Superior temporal gyrus (tissue), 1 donor: ENCODE measurements around the gene PSG5.
A peak's percentile ranks its signal among the peaks of the same experiment; 100 is the strongest.
"Not testable (repeated sequence)": the region's sequence is repeated elsewhere in the genome, so short reads cannot be mapped to it uniquely, and the experiment has no call there.

Experiments
- DNase-seq: peaks from one replicate; pipeline ENCODE4 v3.0.0-alpha.2; 2016; ENCODE audit errors: extremely low spot score

Gene PSG5

DNA sequence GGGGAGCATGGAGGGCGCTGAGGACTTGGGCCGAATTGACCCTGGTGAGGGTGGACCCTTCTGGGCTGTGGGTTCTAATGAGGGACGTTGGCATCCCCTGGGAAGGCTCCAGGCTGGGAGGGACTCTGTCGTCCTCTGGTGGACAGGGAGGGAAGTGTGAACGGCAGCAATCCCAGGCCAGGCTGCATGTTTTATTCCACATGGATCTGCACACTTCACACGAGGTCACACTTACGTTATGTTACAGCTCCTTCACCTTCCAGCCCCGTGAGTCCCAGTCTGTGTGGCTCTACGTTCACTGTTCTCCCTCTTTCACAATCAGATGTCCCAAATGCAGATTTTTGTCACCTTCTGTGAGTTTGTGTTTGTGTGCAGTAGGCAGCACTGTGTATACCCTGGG lies 1.8 kb upstream of the PSG5 start:
- not testable (repeated sequence) for DNase-seq

DNA sequence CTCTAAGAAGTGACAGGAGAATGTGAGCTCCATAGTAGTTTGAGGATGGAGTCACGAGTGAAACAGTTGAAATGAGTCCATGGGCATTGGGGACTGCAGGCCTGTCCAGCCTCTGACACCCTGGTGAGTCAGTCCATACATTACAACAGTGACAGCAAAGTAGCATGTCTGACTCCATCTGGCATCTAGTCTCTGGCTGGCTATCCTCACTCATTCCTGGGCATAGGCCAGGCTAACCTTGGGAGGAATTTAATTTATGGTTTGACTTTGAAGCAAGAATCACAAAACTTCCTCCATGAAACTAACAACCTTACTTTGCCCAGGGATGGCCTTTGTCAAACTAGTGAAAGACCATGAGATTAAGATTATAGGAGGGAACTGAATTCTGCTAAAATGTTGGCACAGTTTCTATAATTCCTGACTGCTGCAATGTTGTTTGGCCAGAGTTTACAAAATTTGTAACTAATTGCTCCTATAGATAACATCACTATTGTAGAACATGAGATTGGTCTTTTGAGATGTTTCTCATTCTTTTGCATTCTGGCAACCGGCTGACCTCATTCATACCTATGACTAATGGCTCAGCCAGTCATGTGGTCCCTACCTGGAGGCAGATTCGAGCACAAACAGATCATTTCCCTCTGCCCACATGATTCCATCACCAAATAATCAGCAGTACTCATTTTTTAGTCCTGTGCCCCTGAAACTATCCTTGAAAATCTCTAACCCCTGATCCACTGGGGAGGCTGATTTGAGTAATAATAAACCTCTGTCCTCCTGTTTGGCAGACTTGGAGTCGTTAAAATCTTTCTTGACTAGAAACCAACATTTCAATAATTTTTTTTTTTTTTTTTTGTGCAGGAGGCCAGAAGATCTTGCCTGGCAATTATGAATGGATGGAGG lies 4.2 kb downstream of the PSG5 start:
- not testable (repeated sequence) for DNase-seq

DNA sequence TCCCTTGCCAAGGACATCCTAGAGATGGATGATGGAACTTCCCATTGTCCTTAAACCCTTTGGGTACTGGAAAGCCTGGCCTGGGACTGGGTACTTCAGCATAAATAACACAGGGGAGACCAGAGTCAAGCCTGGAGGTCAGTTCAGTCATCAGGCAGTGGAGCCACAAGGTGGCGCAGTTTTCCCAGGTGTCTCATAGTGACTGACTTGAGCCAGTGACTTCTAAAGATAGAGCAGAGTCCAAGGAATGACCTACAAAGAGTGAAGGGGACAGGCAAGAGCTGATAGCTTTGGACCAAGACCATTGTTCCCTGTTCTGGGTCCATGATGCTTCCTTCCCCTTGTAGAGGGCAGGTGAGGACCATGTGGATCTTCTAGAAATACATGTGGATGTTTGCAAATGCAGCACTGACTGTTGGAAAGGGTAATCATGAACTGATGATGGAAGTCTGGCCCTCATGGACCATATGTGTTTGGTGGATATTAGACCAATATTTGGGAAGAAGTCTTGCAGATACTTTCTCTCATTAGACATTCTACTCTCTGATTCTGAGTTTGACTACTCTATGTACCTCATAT lies 6.7 kb downstream of the PSG5 start:
- not testable (repeated sequence) for DNase-seq

DNA sequence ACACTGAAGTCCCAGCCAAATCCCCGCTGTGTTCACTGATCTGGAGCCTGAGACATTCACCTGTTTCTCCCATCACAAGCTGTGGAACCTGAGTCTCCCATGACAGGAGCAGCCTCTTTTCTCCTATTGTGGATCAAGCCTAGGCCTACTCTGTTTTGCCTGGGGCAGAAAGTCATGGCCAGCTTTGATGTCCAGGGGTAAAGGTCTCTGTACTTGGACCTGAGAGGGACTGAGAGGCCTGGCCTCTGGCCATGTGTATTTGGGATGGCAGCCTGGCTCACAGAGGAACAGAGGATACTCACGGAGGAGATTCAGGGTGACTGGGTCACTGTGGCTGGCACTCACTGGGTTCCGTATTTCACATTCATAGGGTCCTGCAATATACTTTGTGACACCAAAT lies 7.8 kb downstream of the PSG5 start:
- not testable (repeated sequence) for DNase-seq

DNA sequence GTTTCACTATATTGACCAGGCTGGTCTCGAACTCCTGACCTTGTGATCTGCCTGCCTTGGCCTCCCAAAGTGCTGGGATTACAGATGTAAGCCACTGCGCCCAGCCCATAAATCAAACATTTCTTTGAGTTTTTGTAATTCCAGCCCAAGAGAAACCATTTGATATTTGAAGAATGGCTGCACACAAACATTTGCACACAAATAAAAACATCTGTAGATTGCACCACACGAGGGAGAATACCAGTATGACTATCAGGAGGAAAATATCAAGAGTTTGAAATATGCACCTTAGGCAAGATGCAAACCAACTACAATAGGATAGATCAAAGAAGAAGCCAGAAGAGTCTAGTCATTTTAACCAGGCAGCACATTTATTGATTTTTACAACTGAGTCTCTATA lies 20.4 kb downstream of the PSG5 start:
- not testable (repeated sequence) for DNase-seq

DNA sequence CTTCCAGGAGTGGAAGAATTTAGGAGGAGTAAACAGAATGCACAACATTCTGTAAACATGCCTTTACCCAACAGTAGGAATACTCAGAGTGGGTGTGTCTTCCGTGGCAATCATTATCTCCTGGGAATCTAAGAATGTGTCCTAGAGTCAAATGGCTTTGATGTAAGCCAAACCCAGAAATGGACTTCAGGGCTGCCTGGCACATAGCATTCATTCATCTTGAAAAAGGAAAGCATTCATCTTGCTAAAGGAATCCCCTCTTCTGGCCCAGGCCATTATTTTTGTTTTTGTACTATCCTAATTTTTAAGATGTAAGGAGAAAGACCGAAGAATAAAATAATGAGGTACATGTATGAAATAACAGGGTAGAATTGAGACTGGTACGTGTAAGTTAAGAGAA lies 23.2 kb downstream of the PSG5 start:
- DNase-seq = not testable (repeated sequence)

DNA sequence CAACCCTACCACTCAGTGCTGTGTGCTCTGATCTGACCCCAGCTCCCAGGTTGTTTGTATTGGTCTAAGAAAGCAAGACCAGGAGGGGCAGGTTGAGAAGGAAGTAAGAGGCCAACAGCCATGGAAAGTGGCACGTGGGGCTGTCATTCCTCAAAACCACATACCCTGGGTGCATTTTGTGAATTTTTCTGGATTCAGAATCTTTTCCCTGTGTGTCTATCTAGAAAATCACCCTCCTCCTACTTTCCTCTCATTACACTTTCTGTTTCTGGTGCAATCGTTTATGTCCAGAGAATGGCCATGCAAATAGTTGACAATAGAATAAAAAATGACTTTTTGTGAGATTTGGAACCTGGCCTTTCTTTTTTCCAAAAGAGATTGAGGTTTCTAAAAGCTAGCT lies 24.1 kb downstream of the PSG5 start:
- not testable (repeated sequence) for DNase-seq

DNA sequence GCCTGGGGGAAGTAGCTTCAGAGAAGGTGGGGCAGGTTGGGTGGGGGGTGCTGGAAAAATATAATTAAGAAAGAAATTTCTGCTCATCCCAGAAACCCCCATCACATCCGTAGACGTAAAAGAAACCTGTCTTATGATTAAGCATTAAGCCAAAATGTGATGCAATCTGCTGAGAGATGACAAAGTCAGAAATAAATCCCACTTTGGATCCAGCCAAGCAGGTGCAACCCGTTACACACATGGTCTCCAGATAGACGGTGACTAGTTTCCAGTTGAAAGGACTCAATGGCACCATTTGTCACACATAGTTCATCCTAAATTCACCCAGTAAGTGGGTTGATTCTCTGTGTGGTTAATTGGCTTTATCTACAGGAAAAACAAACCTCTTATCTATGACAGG lies 34.1 kb downstream of the PSG5 start:
- DNase-seq = no peak

DNA sequence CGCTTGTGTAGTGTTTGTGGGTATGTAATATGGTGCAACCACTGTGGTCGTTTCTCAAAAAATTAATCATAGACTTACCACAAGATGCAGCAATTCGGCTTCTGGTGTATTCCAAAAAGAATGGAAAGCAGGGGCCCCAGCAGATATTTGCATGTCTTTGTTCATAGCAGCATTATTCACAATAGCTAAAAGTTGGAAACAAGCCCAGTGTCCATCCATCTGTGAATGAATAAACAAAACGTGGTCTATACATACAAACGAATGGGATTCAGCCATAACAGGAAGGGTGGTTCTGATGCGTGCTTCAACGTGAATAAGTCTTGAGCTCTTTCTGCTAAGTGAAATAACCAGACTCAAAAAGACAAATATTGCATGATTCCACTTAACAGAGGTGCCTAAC lies 36.5 kb downstream of the PSG5 start:
- peak; percentile 12 for DNase-seq

DNA sequence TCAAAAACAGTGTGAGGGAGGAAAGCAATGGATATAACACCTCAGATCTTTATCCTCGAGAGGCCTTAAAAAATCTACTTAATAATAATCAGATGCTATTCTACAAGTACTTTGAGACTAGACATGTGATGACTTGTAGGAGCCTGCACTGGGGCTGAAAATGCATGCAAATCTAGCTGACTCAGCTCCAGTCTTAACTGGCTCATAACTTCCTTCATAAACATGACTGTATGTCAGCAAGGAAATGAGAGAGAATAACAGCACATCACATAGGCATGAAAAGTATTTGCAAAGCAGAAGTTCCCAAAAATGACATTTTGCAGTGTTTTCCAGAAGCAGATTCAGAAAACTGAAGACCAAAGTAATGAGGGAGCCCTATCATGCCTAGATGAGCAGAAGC lies 38.1 kb downstream of the PSG5 start:
- no peak for DNase-seq

DNA sequence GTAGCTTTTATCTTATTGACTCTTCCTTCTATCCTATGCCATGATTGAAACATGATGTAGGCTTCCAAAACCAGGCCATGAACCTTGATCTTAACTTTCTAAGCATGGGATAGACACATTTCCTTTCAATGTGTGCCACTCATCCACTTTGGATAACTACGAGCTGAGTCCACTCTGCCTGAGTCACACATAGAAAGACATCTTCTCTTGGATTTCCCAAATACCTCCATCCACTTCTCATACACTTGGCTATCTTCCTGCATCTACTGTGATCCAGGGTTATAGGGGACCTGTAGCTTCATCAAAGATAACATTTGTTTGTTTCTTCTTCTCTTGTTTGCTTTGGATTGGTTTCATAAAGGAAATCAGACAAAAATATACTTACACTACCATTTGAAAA lies 44.6 kb downstream of the PSG5 start:
- not testable (repeated sequence) for DNase-seq

DNA sequence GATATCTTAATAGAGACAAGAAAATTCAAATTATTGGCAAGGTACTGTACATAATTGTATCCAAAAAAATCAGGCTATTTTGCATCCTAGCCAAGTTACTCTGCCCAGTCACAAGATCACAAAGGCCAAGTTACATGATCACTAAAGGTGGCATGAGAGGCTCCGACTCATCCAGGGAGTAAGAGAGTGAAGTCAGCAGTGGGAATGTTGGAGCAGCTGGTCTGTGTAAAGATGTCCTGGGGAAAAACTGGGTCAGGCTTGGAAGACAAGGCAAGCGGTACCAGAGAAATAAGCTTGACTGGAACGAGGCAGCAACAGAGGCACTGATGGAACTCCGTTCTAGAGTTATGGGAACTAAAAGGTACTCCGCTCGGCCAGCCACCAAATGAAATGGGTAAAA lies 53.6 kb downstream of the PSG5 start:
- DNase-seq = no peak

DNA sequence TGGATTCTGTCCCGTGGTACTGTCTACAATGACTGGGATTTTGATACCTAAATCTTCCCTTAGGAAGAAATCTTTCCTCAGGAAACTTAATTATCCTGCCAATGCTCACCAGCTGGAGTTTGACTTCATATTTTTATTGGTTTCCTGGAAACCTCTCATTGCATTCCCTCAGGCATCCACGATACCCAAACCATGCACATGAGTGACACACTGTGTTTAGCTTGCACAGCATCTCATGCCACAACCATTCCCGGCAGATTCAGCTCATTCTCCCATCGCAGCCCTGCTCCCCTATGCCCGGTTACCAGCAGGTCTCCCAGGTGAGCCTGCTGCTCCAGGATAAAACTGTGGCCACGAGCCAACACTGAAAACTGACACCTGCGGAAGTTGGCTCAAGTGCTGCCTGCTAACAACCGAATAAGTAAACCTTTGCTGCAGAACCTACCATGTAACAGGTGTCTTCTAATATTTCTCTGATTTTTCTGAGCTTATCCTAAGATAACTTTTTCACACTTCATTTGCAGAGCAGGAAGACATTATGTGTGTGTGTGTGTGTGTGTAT lies 55.0 kb downstream of the PSG5 start:
- DNase-seq = not testable (repeated sequence)

DNA sequence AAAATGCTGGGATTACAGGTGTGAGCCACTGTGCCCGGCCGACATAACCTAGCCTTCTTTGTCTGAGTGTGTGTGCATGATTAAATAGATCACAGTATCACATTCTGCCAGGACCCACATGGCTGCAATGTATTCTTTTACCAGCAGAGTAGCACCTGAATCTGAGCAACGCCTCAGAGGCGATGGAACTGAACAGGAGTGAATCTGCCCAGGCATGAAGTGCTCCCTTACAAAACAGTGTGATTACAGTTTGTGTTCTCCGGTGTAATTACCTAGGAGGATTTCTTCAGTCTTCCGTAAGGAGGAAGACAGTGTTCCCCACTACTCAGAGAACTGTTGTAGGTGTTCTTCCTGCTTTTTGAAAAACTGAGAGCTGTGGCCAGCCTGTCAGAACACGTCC lies 57.1 kb downstream of the PSG5 start:
- DNase-seq = not testable (repeated sequence)

DNA sequence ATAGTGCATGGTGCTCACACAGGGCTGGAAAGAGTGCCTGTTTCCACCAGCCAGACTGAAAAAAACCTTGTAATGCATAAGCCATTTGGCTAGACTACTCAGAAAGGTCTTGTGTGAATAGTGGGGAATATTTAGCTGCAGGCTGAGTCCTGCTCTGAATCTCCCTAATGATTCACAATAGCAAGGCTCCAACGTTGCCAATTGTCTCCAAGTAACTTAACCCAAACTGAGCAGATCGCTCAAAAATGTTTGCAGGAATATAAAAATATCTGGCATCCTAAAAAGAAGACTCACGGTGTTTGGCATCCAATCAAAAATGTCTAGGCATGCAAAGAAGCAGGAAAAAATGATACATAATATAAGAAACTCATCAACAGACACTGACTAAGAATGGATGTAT lies 59.0 kb downstream of the PSG5 start:
- peak; percentile 38 for DNase-seq

DNA sequence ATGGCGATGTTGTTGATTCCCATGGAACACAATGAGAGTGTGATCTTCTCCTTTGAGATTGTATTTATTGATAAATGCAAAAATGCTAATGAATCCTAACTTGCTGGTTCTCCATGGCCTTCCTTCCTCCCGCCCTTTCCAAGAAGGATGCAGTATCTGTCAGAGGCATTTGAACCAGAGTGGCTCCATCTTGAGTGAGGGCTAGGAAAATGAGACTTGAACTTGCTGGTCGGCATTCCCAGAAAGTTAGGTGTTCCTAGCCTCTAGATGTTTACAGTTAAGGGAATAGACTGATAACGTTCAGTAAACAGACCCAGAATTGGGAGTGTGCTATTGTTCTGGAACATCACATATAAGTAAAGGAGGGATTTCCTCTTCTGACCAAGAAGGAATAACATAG lies 59.6 kb downstream of the PSG5 start:
- DNase-seq = no peak

DNA sequence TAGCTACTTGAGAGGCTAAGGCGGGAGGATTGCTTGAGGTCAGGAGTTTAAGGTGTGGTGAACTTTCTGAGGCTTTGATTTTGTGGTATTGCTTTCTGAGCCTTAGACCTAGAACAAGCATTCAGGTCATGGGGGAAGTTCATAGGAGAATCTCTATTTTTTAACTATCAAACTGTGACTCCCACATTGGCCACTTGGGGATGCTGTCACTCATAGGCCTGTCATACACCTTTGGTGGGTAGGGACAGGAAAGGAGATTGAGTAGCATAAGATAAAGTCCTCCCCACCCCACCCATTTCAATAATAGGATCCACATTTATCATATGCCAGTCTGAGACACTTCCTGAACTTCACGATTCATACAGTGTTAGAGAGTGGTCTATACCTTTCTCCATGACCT lies 62.0 kb downstream of the PSG5 start:
- DNase-seq = no peak

DNA sequence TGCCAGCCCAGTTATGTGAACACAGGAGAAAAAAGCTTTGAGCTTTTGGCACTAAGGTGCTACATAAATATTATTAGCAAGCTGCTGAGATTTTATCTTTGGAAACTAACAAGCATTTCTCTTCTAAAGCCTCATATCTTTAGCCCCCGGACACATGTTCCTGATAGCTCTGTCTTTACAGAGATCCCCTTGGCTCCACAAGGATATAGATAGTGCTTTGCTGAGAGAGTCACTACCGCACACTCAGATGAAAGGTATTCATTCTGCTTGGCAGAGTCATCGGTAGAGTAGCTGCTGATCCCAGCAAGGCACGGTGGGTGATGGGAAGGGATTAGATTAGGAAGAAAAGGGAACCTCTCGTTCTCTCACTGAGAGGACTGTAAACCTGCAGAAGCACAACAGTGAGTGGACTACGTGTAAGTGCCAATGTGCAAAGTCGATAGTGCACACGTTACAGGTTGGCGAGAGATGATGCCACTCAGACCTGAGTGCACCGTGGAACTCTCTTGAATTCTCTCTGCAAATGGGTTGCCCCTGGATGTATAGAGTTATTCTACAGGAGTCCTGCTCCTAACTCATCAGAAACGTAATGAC lies 65.8 kb downstream of the PSG5 start:
- not testable (repeated sequence) for DNase-seq

DNA sequence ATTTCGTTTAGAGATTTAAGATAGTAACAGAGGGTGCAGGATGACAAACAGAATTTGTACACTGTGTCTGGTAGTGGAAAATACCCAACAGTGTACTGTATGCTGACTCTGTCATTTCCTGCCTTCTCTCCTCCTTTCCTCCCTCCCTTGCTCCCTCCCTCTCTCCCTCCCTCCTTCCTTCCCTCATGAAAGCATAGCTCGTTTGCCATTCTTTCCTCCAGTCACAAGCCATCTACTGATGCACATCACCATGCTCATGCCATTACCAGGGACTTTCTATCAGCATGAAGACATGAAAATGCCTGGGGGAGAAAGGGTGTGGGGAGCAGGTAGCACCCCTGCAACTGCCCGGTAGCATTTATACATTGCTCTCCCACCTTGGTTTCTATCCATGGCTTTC lies 66.8 kb downstream of the PSG5 start:
- not testable (repeated sequence) for DNase-seq
